Fibroblast of lung (primary cell): Measurements from ENCODE around the gene MCTP1. TPM values are rescaled to one million over a fixed set of nuclear protein-coding genes. Genes with fewer than 3 reads are reported as not detected.

ENCODE experiments used
- DNase-seq, 2 donors: peaks; one replicate each; pipeline versions ENCODE4 v3.0.0 to v3.0.0-alpha.2; 2010; ENCODE audit warnings: low read depth in 2 of 2
- H2AFZ ChIP-seq: 2 replicates; pipeline ENCODE4 v1.5.1; 2012; ENCODE audit warnings: low read length, control low read depth, inconsistent platforms
- H3K27ac ChIP-seq: 2 replicates; pipeline ENCODE4 v1.5.1; 2011; ENCODE audit warnings: low read length, control low read depth; ENCODE audit not compliant: insufficient read depth
- H3K27me3 ChIP-seq: 2 replicates; pipeline ENCODE4 v1.5.1; 2011; ENCODE audit warnings: mild to moderate bottlenecking, low read length; ENCODE audit not compliant: control insufficient read depth, insufficient read depth
- H3K36me3 ChIP-seq: 2 replicates; pipeline ENCODE4 v1.5.1; 2011; ENCODE audit warnings: low read length; ENCODE audit not compliant: control insufficient read depth, insufficient read depth
- H3K4me1 ChIP-seq: 2 replicates; pipeline ENCODE4 v1.5.1; 2011; ENCODE audit warnings: low read length; ENCODE audit not compliant: control insufficient read depth, insufficient read depth; ENCODE audit errors: extremely low read depth
- H3K4me2 ChIP-seq: 2 replicates; pipeline ENCODE4 v1.5.1; 2011; ENCODE audit warnings: low read length, control low read depth; ENCODE audit not compliant: insufficient read depth; ENCODE audit errors: extremely low read depth
- H3K4me3 ChIP-seq, 4 experiments: fragments of 200-600 bp in 1 of 4; sonication (generic) in 1 of 4; replicated peaks in 1 of 4; 2 replicates each; pipeline ENCODE4 v1.5.1; 2011 to 2016; ENCODE audit warnings: low read length in 4 of 4, low read depth in 3 of 4, mild to moderate bottlenecking in 3 of 4, control low read depth in 2 of 4, inconsistent platforms in 1 of 4, mixed read lengths in 1 of 4; ENCODE audit not compliant: insufficient read depth in 1 of 4; ENCODE audit errors: control extremely low read depth in 1 of 4
- H3K79me2 ChIP-seq: 2 replicates; pipeline ENCODE4 v1.5.1; 2012; ENCODE audit warnings: mild to moderate bottlenecking, low read length, inconsistent platforms; ENCODE audit not compliant: control insufficient read depth, insufficient read depth
- H3K9ac ChIP-seq: 2 replicates; pipeline ENCODE4 v1.5.1; 2011; ENCODE audit warnings: mild to moderate bottlenecking, low read length, control low read depth; ENCODE audit not compliant: insufficient read depth
- H3K9me3 ChIP-seq: 2 replicates; pipeline ENCODE4 v1.5.1; 2012; ENCODE audit warnings: low read depth, low read length; ENCODE audit not compliant: control insufficient read depth, insufficient read depth
- H4K20me1 ChIP-seq: 2 replicates; pipeline ENCODE4 v1.5.1; 2011; ENCODE audit warnings: low read length; ENCODE audit not compliant: control insufficient read depth, insufficient read depth; ENCODE audit errors: extremely low read depth
- CTCF ChIP-seq, 2 donors: IDR thresholded peaks in 1 of 2; conservative IDR thresholded peaks in 1 of 2; 1 replicate in 1 of 2; 2 replicates in 1 of 2; pipeline ENCODE4 v1.5.1; 2011 to 2012; ENCODE audit warnings: low read length in 2 of 2, control low read depth in 1 of 2, inconsistent platforms in 1 of 2, low read depth in 1 of 2, mild to moderate bottlenecking in 1 of 2
- EZH2 ChIP-seq: IDR thresholded peaks from 2 replicates; pipeline ENCODE4 v1.5.1; 2012; ENCODE audit warnings: low read length, control low read depth, mild to moderate bottlenecking; ENCODE audit errors: missing control alignments
- polyA plus RNA-seq, 2 donors: library from polyadenylated mRNA; depleted of rRNA in 1 of 2; stranded (reverse) in 1 of 2; unstranded in 1 of 2; fragments of >200 nt; gene quantifications; 2 replicates each; pipeline ENCODE4 v1.2.1, GENCODE V29; 2011 to 2012; ENCODE audit warnings: missing spikeins in 1 of 2
- total RNA-seq: library from RNA; depleted of rRNA; stranded (reverse); fragments of >200 nt; gene quantifications from 2 replicates; pipeline ENCODE4 v1.2.1, GENCODE V29; 2014

The MCTP1 gene
- total and polyA plus RNA-seq, 2 donors (not counting 1 experiment from before 2014, with no cell fraction given) = 0.78 to 7.9 TPM

- no peaks in the 10 kb centered on the region for H3K36me3 ChIP-seq
- no peaks in the 10 kb centered on the region for H3K4me1 ChIP-seq
- no peak overlapping the region for H2AFZ ChIP-seq
- H3K27ac ChIP-seq = no peak overlapping the region
- H3K27me3 ChIP-seq = no peaks in the 10 kb centered on the region
- no peak overlapping the region for H3K4me2 ChIP-seq
- H3K9ac ChIP-seq = no peak overlapping the region
- no peaks in the 10 kb centered on the region for H4K20me1 ChIP-seq
- no peak for TF ChIP-seq EZH2
- no peak for TF ChIP-seq CTCF (conservative IDR thresholded peaks at IDR 0.05 in 1 of 2, IDR thresholded peaks at IDR 0.05 in 1 of 2; ENCODE audit: low read depth in 1 of 2, low read length in 2 of 2)
- no peaks in the 10 kb centered on the region for H3K9me3 ChIP-seq
- H3K79me2 ChIP-seq = no peaks in the 10 kb centered on the region
- H3K4me3 ChIP-seq = no peak overlapping the region
- no peak for DNase-seq
Measured at GRCh38 chr5:95027151-95027721, 257.7 kb downstream of the MCTP1 start.

GRCh38 chr5:95026718-95027117 lies 258.2 kb downstream of the MCTP1 start:
- Histone ChIP-seq H3K4me2 (no peak overlapping the region), H3K79me2 (no peaks in the 10 kb centered on the region), H3K4me1 (no peaks in the 10 kb centered on the region), H3K36me3 (no peaks in the 10 kb centered on the region), H3K27me3 (no peaks in the 10 kb centered on the region), H2AFZ (no peak overlapping the region), H3K9ac (no peak overlapping the region), H3K27ac (no peak overlapping the region), H3K4me3 (no peak overlapping the region), H4K20me1 (no peaks in the 10 kb centered on the region), H3K9me3 (no peaks in the 10 kb centered on the region)
- DNase-seq = no peak
- TF ChIP-seq CTCF (conservative IDR thresholded peaks at IDR 0.05 in 1 of 2, IDR thresholded peaks at IDR 0.05 in 1 of 2; ENCODE audit: low read depth in 1 of 2, low read length in 2 of 2) = no peak
- TF ChIP-seq EZH2 = no peak

- Histone ChIP-seq H3K79me2 (no peaks in the 10 kb centered on the region), H3K4me3 (no peak overlapping the region), H3K27ac (no peak overlapping the region), H3K9ac (no peak overlapping the region), H4K20me1 (no peaks in the 10 kb centered on the region), H3K4me2 (no peak overlapping the region), H3K9me3 (no peaks in the 10 kb centered on the region), H2AFZ (no peak overlapping the region), H3K27me3 (no peaks in the 10 kb centered on the region), H3K36me3 (no peaks in the 10 kb centered on the region), H3K4me1 (no peaks in the 10 kb centered on the region)
- peak in 1 of 2 donors; percentile 15 for DNase-seq
- TF ChIP-seq CTCF (conservative IDR thresholded peaks at IDR 0.05 in 1 of 2, IDR thresholded peaks at IDR 0.05 in 1 of 2; ENCODE audit: low read depth in 1 of 2, low read length in 2 of 2) (no peak), EZH2 (no peak)
Measured at GRCh38 chr5:95022967-95023695, 261.8 kb downstream of the MCTP1 start.
